ENCODE data around the gene MAPKAP1.

MAPKAP1 gene

GRCh38 chr9:125460883-125461635, 245.9 kb downstream of the MAPKAP1 start:
- TF ChIP-seq ZFX (IDR thresholded peaks at IDR 0.05) (no peak), CTCF (conservative IDR thresholded peaks at IDR 0.05) (no peak)
- no peak overlapping the region for H3K27ac ChIP-seq

GRCh38 chr9:125460346-125460745, 246.7 kb downstream of the MAPKAP1 start:
- TF ChIP-seq ZFX (IDR thresholded peaks at IDR 0.05) (no peak), CTCF (conservative IDR thresholded peaks at IDR 0.05) (no peak)
- no peak overlapping the region for H3K27ac ChIP-seq

- no peak for TF ChIP-seq ZFX (IDR thresholded peaks at IDR 0.05)
- no peak for TF ChIP-seq CTCF (conservative IDR thresholded peaks at IDR 0.05)
- H3K27ac ChIP-seq: no peak overlapping the region
Measured at GRCh38 chr9:125457357-125457756, 249.7 kb downstream of the MAPKAP1 start.

- no peak for TF ChIP-seq ZFX (IDR thresholded peaks at IDR 0.05)
- no peak for TF ChIP-seq CTCF (conservative IDR thresholded peaks at IDR 0.05)
- H3K27ac ChIP-seq: no peak overlapping the region
Measured at GRCh38 chr9:125455876-125456275, 251.1 kb downstream of the MAPKAP1 start.

- TF ChIP-seq CTCF (conservative IDR thresholded peaks at IDR 0.05): no peak
- no peak for TF ChIP-seq ZFX (IDR thresholded peaks at IDR 0.05)
- no peak overlapping the region for H3K27ac ChIP-seq
Measured at GRCh38 chr9:125455132-125455531, 251.9 kb downstream of the MAPKAP1 start.

- H3K27ac ChIP-seq: no peak overlapping the region
- no peak for TF ChIP-seq ZFX (IDR thresholded peaks at IDR 0.05)
Measured at GRCh38 chr9:125447202-125447802, 259.7 kb downstream of the MAPKAP1 start.

GRCh38 chr9:125446561-125447094, 260.4 kb downstream of the MAPKAP1 start:
- TF ChIP-seq ZFX (IDR thresholded peaks at IDR 0.05) (no peak), CTCF (conservative IDR thresholded peaks at IDR 0.05) (no peak)
- no peak overlapping the region for H3K27ac ChIP-seq

Data from C4-2B (cell line).